GM06990 (cell line): ENCODE measurements around the gene ELOVL6.
"Not testable (repeated sequence)": the region's sequence is repeated elsewhere in the genome, so short reads cannot be mapped to it uniquely, and the experiment has no call there.

Source experiments
- DNase-seq: peaks from one replicate; pipeline ENCODE4 v3.0.0-alpha.2; 2011; ENCODE audit not compliant: insufficient read length; ENCODE audit errors: extremely low read depth
- H3K27me3 ChIP-seq: replicated peaks from 2 replicates; pipeline ENCODE4 v1.6.0; 2011; ENCODE audit warnings: low read length; ENCODE audit not compliant: control insufficient read depth, insufficient read depth
- H3K36me3 ChIP-seq: 2 replicates; pipeline ENCODE4 v1.5.1; 2011; ENCODE audit warnings: low read length; ENCODE audit not compliant: control insufficient read depth, insufficient read depth
- H3K4me3 ChIP-seq: replicated peaks from 2 replicates; pipeline ENCODE4 v1.5.1; 2011; ENCODE audit warnings: low read depth, mild to moderate bottlenecking, control low read depth, low read length
- TF ChIP-seq, protein P1 (sequence below): IDR thresholded peaks from 2 replicates; pipeline ENCODE4 v1.5.1; 2011; ENCODE audit warnings: low read length, control low read depth, mild to moderate bottlenecking, inconsistent platforms; ENCODE audit not compliant: insufficient read depth, poor library complexity, severe bottlenecking

The ELOVL6 gene

GRCh38 chr4:110163327-110164069, 34.9 kb downstream of the ELOVL6 start:
- no peak overlapping the region for H3K4me3 ChIP-seq
- no peaks in the 10 kb centered on the region for H3K27me3 ChIP-seq
- TF ChIP-seq, protein P1, sequence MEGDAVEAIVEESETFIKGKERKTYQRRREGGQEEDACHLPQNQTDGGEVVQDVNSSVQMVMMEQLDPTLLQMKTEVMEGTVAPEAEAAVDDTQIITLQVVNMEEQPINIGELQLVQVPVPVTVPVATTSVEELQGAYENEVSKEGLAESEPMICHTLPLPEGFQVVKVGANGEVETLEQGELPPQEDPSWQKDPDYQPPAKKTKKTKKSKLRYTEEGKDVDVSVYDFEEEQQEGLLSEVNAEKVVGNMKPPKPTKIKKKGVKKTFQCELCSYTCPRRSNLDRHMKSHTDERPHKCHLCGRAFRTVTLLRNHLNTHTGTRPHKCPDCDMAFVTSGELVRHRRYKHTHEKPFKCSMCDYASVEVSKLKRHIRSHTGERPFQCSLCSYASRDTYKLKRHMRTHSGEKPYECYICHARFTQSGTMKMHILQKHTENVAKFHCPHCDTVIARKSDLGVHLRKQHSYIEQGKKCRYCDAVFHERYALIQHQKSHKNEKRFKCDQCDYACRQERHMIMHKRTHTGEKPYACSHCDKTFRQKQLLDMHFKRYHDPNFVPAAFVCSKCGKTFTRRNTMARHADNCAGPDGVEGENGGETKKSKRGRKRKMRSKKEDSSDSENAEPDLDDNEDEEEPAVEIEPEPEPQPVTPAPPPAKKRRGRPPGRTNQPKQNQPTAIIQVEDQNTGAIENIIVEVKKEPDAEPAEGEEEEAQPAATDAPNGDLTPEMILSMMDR = no peak
- no peak for DNase-seq
- H3K36me3 ChIP-seq = no peaks in the 10 kb centered on the region

GRCh38 chr4:110160618-110161017, 37.8 kb downstream of the ELOVL6 start:
- H3K36me3 ChIP-seq = no peaks in the 10 kb centered on the region
- DNase-seq = no peak
- H3K27me3 ChIP-seq = no peaks in the 10 kb centered on the region
- TF ChIP-seq, protein P1 = no peak
- H3K4me3 ChIP-seq = no peak overlapping the region

GRCh38 chr4:110159541-110159940, 38.9 kb downstream of the ELOVL6 start:
- no peak for DNase-seq
- TF ChIP-seq, protein P1 = no peak
- H3K4me3 ChIP-seq = no peak overlapping the region

DNA sequence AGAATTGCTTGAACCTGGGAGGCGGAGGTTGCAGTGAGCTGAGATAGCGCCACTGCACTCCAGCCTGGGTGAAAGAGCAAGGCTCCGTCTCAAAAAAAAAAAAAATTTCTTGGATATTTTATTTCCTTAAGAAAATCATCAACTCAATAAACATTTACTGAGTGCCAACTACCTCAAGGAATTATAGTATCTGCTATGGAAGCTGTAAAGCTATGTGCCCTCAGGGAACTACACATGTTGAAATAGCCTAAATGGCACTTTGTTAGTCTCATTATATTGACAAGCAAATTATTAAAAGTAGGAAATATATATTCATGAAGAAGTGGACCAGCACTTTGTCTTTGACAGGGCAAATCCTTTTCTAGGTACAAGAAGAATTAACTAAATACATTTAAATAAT, 40.8 kb downstream of the ELOVL6 start:
- TF ChIP-seq, protein P1 = no peak
- Histone ChIP-seq H3K27me3 (no peaks in the 10 kb centered on the region), H3K36me3 (no peaks in the 10 kb centered on the region), H3K4me3 (no peak overlapping the region)
- DNase-seq = no peak

More at GRCh38 chr4:110159541-110159940, 38.9 kb downstream of the ELOVL6 start:
- Histone ChIP-seq H3K36me3 (no peaks in the 10 kb centered on the region), H3K27me3 (no peaks in the 10 kb centered on the region)

GRCh38 chr4:110157166-110157565, 41.2 kb downstream of the ELOVL6 start:
- not testable (repeated sequence) for DNase-seq, H3K27me3 ChIP-seq, H3K4me3 ChIP-seq, H3K36me3 ChIP-seq

GRCh38 chr4:110156442-110156841, 42.0 kb downstream of the ELOVL6 start:
- DNase-seq = no peak
- Histone ChIP-seq H3K36me3 (no peaks in the 10 kb centered on the region), H3K27me3 (no peaks in the 10 kb centered on the region), H3K4me3 (no peak overlapping the region)
- TF ChIP-seq, protein P1 = no peak
